GM18508 (cell line): ENCODE results near the gene ETV5.

Experiments used
- ATAC-seq: cut with Tn5 transposase; IDR thresholded peaks from one replicate; pipeline ENCODE4 v1.9.1; 2021; ENCODE audit warnings: moderate number of reproducible peaks; ENCODE audit not compliant: insufficient read depth, unreplicated experiment

The ETV5 gene

GRCh38 chr3:186125118-186125517 is 16.2 kb upstream of the ETV5 start:
- ATAC-seq, result no peak

GRCh38 chr3:186124592-186124991 is 15.7 kb upstream of the ETV5 start:
- no peak for ATAC-seq

GRCh38 chr3:186123012-186123411 is 14.1 kb upstream of the ETV5 start:
- ATAC-seq, result no peak

DNA sequence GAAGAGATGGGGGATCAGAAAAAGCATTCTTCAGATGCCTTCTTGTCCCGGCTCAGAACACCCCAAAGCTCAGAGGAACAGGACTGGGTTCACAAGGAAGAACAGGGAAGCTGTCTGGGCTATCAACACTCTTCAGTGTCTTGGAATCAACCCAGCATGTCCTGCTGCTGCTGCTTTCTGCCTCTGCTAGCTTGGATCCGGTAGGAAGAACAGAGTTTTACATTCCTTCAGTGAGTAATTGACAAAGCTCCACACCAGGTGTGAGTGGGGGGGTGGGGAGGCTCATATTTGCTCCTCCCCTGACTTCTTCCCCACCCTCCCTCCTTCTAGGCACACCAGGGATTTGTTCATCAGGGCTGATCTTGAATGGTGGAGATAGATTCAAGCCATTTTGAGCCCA is 13.1 kb upstream of the ETV5 start:
- no peak for ATAC-seq

- ATAC-seq, result no peak
These were observed 12.4 kb upstream of the ETV5 start for GRCh38 chr3:186121278-186121677.

GRCh38 chr3:186119499-186119898 is 10.6 kb upstream of the ETV5 start:
- ATAC-seq, result no peak

- ATAC-seq, result no peak
These were observed 9.8 kb upstream of the ETV5 start for GRCh38 chr3:186118692-186119091.

DNA sequence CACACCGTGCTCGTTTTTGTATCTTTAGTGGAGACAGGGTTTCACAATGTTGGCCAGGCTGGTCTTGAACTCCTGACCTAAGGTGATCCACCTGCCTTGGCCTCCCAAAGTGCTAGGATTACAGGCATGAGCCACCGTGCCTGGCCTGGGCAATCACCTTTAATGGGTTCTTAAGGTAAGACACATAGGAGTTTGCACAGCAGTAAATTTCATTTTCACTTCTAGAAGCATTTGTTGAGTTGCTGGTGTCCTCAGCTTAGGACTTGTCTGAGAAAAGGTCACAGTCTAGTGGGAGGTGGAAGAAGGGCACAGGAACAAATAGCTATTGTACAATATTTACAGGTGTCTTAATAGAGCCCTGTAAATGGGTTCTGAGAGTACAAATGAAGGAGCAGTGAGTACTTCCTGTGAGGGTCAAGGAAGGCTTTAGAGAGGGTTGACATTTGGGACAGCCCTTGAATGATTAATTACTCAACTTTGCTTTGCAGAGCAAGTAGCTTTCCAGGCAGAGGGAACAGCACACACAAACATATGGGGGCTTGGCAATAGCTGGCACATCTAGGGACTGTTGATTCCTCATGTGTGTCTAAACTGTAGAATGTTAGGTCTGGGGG is 8.7 kb upstream of the ETV5 start:
- no peak for ATAC-seq

DNA sequence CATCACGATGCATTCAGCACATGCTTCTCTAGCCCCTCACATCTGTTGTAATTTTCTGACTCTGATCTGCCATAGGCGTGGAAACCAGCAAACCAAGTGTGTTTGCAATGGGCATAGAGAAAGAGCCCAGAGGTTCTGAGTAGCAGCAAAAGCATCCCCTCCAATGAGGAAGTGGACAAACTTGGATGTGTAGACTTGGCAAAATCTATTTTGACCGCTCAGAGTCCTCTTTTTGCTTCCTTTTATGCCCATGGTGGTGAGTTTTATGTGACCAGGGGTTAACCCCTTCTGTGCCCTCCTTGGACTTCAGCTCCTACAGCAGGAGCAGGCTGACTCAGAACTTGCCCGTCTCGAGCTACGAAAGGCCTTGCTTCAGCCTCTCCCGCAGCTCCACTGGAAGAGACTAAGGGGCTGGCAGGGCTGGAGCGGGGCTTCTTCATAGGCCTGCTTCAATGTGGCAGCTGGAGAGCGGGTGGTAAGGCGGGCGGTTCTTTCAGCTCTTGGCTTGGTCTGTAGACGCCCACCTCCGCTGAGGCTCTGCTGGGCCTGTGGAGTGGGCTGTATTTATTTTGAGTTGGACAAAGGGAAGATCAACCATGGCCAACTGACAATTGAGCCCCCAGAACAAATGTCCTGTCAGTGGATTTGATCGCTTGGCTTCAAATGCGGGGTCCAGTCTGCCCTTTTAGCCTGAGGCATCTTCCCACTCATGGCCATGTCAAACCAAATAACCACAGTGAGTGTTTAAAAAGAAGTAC is 6.5 kb upstream of the ETV5 start:
- no peak for ATAC-seq

DNA sequence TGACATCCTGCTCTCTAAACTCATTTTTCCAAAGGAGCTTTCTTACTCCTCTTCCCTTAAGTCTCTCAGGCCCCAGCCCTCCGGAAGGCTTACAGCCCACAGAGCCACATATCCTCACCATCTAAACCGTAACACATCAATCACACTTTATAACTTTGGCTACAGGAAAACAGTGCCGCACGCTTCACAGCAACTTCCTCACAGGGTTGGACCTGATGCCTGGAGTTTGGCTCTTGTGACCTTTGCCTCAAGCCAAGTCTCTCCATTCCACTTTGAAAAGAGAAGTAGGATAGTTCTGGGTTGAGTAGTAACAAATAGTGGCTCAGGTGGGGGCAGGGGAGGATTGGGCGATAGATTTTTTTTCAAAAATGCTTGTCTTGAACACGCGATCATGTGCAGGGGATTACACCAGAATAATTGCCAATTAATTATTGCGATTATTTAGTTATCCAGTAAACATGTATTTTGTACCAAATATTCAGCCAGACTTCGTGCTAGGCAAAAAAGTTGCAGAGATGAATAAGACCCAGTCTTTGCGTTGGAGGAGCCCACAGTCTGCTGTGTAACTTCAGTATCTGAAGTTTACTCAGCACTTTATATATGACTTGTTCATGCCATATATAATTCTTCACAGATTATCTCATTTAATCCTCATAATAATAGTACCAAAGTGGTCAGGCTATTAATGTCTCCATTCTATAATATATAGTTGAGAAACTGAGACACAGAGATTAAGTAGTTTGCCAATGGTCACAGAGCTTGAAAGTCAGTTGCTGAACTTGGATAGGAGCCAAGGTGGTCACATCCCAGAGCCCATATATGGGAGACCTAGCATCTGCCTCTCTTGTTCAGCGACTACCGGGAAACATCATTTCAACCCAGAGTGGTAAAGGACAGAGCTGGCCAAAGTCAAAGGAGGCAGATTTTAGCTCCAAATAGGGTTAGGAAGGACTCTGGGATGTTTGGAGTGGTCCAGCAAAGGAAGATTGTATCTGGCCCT is 2.4 kb upstream of the ETV5 start:
- no peak for ATAC-seq

- no peak for ATAC-seq
These were observed 1.3 kb upstream of the ETV5 start for GRCh38 chr3:186109897-186110803.

DNA sequence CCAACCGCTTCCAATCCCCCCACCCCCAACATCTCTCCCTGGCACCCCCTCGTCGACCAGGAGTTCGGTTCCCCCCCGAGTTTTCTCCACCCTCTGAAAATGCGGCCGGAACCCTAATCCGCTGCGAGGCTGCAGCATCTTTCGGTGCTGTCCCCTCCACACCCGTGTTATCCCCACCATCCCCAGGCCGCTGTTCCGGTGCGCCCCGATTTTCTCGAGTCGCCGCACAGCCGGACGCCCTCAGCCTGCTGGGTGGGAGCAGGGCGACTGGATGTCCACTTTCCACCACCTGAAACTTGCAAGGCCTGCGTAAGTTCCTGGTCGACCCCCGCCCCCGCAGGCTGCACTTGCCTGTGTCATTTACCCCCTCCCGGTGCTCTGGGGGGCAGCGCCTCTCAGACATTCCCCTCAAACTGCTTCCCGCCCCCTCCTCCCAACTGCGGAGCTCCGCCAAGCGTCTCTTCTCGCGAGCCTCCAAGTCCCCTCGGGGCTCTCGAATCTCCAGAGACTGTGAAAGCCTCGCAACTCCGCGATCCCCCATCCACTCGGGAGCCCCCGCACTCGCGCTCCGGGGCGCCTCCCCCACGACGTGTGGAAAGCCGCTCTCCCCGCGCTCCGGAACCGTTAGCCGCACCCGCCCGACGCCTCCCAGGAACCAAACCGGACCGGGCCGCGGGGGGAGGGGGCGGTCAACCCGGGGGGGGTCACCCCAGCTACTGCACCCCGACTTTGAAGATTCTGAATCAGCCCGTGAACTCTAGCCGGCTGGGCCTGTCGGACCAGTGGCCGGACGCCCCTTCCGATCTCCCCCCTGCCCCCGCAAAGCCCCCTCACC is 566 bp downstream of the ETV5 start:
- no peak for ATAC-seq

DNA sequence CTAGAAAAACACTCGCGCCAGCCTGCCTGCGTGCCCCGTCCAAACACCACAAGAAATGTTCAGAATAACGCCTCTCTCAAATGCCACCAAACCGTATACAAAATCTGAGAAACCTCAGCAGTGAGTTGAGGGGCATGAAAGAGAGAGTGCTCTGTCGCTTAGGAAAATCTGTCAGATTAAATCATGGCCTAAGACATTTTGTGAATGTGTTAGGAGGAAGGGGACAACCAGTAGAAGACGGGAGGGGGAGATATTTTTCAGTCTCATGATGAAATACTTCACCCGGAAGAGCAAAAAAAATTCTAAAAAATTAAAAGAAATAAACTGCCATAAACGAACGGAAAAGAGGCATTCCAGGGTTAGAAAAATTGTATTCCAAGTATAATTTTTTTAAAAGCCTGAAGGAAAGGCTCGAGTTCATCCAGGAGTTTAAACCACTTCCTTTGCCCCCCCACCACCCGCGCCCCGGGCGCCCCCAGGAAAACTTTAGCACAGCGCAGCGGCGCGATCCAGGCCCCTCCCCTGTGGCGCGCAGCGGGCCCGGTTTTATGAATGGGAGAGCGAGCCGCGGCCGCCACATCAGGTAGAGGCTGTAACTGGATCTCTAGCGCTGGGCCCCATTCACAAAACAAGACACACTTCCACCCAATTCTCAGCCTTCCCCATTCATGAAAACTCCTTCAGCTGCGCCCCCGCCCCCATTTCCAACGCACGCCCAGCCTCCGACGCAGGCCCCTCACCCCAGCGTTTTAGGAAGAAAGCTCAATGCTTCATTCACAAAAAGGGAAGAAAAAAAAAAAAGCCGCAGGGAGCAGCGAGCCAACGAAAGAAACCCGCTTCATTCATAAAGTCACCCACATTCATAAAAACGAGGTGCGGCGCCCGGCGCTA is 1.4 kb downstream of the ETV5 start:
- no peak for ATAC-seq

GRCh38 chr3:186105543-186105942 is 3.3 kb downstream of the ETV5 start:
- no peak for ATAC-seq

- ATAC-seq, result no peak
These were observed 6.2 kb downstream of the ETV5 start for GRCh38 chr3:186102687-186103086.

GRCh38 chr3:186100398-186100797 is 8.5 kb downstream of the ETV5 start:
- no peak for ATAC-seq

DNA sequence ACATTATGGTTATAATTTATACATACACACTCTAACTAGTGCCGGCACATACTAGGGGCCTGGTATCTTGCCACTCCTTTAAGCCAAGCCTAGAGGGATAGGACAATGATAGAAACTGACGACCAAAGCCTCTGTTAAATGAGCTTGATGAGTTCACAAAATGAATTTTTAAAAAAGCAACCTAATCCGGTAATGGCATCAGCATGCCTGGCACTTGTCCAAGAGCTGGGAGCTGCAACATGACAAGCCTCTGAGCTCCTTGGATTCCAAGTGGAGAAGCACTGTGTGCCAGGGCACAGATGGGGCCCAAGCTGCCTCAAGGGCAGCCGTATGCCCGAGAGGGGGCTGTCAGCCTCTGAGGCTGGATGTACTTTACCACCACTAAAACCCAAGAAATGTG is 9.7 kb downstream of the ETV5 start:
- no peak for ATAC-seq

DNA sequence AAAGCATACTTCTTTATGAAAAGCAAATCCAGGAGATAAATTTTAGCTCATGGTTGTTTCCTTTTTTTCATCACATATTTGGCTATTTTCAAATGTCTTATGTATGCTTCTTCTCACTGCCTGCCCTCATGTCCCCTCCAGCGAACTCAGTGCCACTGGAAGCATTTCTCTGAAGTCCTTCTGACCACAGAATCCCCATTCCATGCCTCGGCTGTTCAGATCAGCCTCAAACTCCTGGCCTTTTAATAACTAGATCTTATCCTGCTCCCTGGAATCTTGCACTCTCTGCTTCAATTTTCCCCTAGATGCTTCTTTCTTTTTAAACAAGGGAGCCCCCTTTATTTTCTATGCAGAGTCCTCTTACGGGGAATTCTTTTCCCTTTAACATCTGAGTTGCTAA is 10.1 kb downstream of the ETV5 start:
- ATAC-seq, result no peak
